Measurements from ENCODE around the gene PARD3B.

The PARD3B gene

GRCh38 chr2:204529795-204530463 lies 15.3 kb upstream of the PARD3B start:
- no peak for TF ChIP-seq CTCF (conservative IDR thresholded peaks at IDR 0.05; ENCODE audit: low read depth, low read length)
- H3K4me3 ChIP-seq (ENCODE audit: low read length) = no peak overlapping the region
- no peak for DNase-seq (ENCODE audit: low read depth)

DNA sequence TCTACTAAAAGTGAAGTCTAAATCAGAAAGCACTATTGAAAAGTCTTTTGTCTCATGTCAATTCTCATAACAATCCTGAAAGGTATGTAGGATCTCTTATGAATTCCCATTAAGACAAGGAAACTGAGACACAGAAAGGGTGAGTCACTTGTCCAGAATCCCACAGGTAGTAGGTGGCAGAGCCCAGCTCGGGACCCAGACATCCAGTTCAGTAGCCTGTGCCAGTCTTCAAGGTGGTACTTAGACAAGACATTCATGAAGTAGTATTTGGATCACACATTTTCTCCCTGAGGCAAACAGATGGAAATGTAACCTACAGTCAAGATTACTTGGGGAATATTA lies 14.8 kb upstream of the PARD3B start:
- no peak for TF ChIP-seq CTCF (conservative IDR thresholded peaks at IDR 0.05; ENCODE audit: low read depth, low read length)
- H3K4me3 ChIP-seq (ENCODE audit: low read length) = no peak overlapping the region
- DNase-seq (ENCODE audit: low read depth) = no peak

DNA sequence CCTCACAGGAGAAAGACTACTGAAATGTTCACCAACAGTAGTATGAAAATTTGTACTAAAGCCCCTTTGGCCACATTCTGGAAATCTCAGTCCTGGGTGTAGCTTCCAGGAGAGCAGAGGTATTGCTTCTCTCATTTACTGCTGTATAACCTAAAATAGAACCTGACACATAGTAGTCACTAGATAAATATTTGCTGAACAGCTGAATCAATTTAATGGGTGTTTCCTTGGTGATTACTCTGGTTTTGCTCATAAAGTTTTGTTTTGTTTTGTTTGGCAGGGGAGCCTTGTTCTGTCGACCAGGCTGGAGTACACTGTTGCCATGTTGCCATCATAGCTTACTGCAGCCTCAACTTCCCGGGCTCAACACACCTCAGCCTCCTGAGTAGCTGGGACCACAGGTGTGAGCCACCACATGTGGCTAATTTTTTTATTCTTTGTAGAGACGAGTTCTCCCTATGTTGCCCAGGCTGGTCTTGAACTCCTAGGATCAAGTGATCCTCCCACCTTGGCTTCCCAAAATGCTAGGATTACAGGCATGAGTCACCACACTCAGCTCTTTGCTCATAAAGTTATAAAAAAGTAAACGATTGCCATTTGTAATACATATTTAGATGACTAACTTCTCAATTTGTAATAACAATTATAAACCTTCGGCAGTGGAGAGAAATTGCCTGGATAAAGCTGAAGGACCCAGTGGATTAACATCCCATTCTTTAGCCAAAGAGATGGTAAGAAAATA lies 11.5 kb upstream of the PARD3B start:
- DNase-seq (ENCODE audit: low read depth) = no peak
- no peak for TF ChIP-seq CTCF (conservative IDR thresholded peaks at IDR 0.05; ENCODE audit: low read depth, low read length)
- no peak overlapping the region for H3K4me3 ChIP-seq (ENCODE audit: low read length)

DNA sequence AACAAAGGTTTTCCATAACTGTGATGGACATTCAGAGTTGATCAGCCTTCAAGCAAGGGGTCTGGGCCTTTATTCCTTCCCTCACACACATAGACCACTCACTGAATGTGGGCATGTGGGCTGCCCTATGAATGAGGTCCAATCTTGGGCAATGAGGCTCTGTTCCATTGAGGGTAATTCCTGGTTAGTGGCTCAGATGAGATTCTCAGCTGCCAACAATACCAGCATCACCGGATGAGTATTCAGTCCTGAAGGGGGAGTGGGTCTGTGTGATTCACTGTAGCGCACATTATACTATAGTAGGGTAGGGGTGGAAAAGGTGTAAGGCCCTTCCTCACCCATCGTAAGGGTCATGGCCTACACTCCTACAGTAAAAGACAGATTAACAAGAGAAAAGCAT lies 9.9 kb upstream of the PARD3B start:
- H3K4me3 ChIP-seq (ENCODE audit: low read length) = no peak overlapping the region
- no peak for TF ChIP-seq CTCF (conservative IDR thresholded peaks at IDR 0.05; ENCODE audit: low read depth, low read length)
- DNase-seq (ENCODE audit: low read depth) = no peak

DNA sequence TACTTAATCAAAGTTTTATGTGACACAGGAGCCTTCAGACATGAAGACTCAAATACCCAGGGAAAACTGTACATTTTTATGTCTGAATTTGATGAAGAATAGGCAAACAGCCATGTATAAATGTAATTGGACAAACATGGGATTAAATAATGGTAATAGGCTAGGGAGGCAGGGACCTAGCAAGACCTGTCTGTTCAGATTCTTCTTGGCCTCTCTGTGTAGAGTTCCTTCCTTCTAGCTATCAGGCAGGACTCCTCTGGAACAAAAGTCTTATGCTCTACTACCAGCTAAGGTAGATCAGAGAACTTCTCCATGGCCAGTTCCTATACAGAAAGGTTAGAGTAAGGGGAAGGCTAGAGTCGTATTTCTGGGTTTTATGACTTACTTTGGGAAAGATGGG lies 9.5 kb upstream of the PARD3B start:
- no peak for DNase-seq (ENCODE audit: low read depth)
- TF ChIP-seq CTCF (conservative IDR thresholded peaks at IDR 0.05; ENCODE audit: low read depth, low read length) = no peak

DNA sequence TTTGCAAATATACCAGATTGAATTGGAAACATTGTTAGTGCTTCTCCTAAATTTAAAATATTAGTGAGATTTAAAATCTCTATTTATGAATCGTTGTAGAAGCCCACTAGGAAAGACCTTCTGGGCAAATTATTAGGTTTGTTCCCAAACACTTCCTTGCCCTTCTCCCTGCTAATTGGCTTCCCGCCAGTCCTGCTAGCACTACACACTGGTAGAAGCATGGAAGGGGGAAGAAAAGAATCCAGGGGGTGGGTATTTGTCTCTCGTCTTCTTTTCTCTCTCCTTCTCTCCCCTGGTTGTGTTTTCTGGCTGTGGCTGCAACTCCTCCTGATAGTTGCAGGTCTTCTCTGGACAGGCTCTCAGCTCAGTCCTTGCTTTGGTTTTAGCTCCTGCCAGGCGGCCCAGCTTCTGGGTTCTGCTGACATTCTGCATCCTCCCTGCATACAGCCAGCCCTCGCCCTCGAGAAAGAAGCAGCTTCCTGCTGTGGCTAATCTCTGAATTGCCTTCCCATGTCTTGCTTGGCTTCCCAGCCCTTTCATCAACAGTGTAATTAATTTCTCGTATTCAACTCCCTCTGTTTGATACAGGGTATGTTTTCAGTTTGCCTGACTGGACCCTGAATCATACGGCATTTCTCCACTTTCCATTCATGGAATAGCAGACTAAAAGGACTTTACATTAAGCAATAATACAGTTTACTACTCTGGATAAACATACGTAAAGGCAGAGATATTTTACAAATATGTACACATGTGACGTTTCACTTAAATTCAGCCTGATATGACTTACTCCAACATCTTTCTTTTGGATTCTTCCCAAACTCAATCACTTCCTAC lies 6.9 kb upstream of the PARD3B start:
- DNase-seq (ENCODE audit: low read depth) = no peak
- no peak overlapping the region for H3K4me3 ChIP-seq (ENCODE audit: low read length)
- no peak for TF ChIP-seq CTCF (conservative IDR thresholded peaks at IDR 0.05; ENCODE audit: low read depth, low read length)

More for the DNA sequence above, 9.5 kb upstream of the PARD3B start:
- H3K4me3 ChIP-seq (ENCODE audit: low read length) = no peak overlapping the region

Measured in retinal pigment epithelial cell (primary cell).